ENCODE results near the gene TRMT44. TPM values are rescaled to one million over a fixed set of nuclear protein-coding genes. Genes with fewer than 3 reads are reported as not detected.

Gene TRMT44
- polyA plus RNA-seq, 1 donor (not counting 4 experiments of a cell fraction or from before 2014, with no cell fraction given), result 8.8 TPM

- no peaks in the 10 kb centered on the region for H3K79me2 ChIP-seq (ENCODE audit: control insufficient read depth, insufficient read depth, low read length)
- H3K9me3 ChIP-seq (ENCODE audit: control insufficient read depth, low read depth, low read length), result no peaks in the 10 kb centered on the region
- dilution Hi-C loops (cut with MboI; ENCODE audit: extremely low pct_ligation_motif_present, low sequenced_read_pairs), result no loop called here
- DNase-seq (ENCODE audit: low read depth, low spot score), result no peak
- TF ChIP-seq EZH2 (IDR thresholded peaks at IDR 0.05; ENCODE audit: low read length) (no peak), CTCF (optimal IDR thresholded peaks at IDR 0.05 in 1 of 3, IDR thresholded peaks at IDR 0.05 in 1 of 3, conservative IDR thresholded peaks at IDR 0.05 in 1 of 3; ENCODE audit: extremely low read depth in 1 of 3, insufficient read depth in 2 of 3, low read length in 3 of 3) (no peak)
- no peak overlapping the region for H3K4me3 ChIP-seq (ENCODE audit: control insufficient read depth in 2 of 3, extremely low read depth in 1 of 3, insufficient read depth in 2 of 3, low read depth in 1 of 3, low read length in 3 of 3)
- H3K36me3 ChIP-seq (ENCODE audit: control insufficient read depth in 2 of 2, extremely low read depth in 1 of 2, insufficient read depth in 2 of 2, low read length in 2 of 2), result no peaks in the 10 kb centered on the region
- H3K9me1 ChIP-seq (ENCODE audit: control insufficient read depth, extremely low read depth, insufficient read depth, low read length), result no peaks in the 10 kb centered on the region
- H3K27ac ChIP-seq (ENCODE audit: control insufficient read depth, insufficient read depth, low read length), result no peak overlapping the region
- no peak for FAIRE-seq
- H3K9ac ChIP-seq (ENCODE audit: control insufficient read depth, extremely low read depth, insufficient read depth, low read length), result no peak overlapping the region
- H3K27me3 ChIP-seq (ENCODE audit: control insufficient read depth, extremely low read depth, insufficient read depth, low read length), result no peaks in the 10 kb centered on the region
- H3K4me2 ChIP-seq (ENCODE audit: control insufficient read depth, extremely low read depth, insufficient read depth, low read depth, low read length), result no peak overlapping the region
- H2AFZ ChIP-seq (ENCODE audit: control insufficient read depth, low read length), result no peak overlapping the region
- H4K20me1 ChIP-seq (ENCODE audit: control insufficient read depth, extremely low read depth, insufficient read depth, low read length), result no peaks in the 10 kb centered on the region
- no peaks in the 10 kb centered on the region for H3K4me1 ChIP-seq (ENCODE audit: control insufficient read depth, extremely low read depth, insufficient read depth, low read length)
Observed at GRCh38 chr4:8516996-8517550, 76.5 kb downstream of the TRMT44 start.

- H3K4me1 ChIP-seq (ENCODE audit: control insufficient read depth, extremely low read depth, insufficient read depth, low read length), result no peaks in the 10 kb centered on the region
- no peaks in the 10 kb centered on the region for H4K20me1 ChIP-seq (ENCODE audit: control insufficient read depth, extremely low read depth, insufficient read depth, low read length)
- H3K9ac ChIP-seq (ENCODE audit: control insufficient read depth, extremely low read depth, insufficient read depth, low read length), result no peak overlapping the region
- DNase-seq (ENCODE audit: low read depth, low spot score) (no peak), FAIRE-seq (no peak)
- H3K4me3 ChIP-seq (ENCODE audit: control insufficient read depth in 2 of 3, extremely low read depth in 1 of 3, insufficient read depth in 2 of 3, low read depth in 1 of 3, low read length in 3 of 3), result no peak overlapping the region
- dilution Hi-C loops (cut with MboI; ENCODE audit: extremely low pct_ligation_motif_present, low sequenced_read_pairs), result no loop called here
- no peak overlapping the region for H2AFZ ChIP-seq (ENCODE audit: control insufficient read depth, low read length)
- no peaks in the 10 kb centered on the region for H3K79me2 ChIP-seq (ENCODE audit: control insufficient read depth, insufficient read depth, low read length)
- no peaks in the 10 kb centered on the region for H3K9me3 ChIP-seq (ENCODE audit: control insufficient read depth, low read depth, low read length)
- no peaks in the 10 kb centered on the region for H3K27me3 ChIP-seq (ENCODE audit: control insufficient read depth, extremely low read depth, insufficient read depth, low read length)
- H3K9me1 ChIP-seq (ENCODE audit: control insufficient read depth, extremely low read depth, insufficient read depth, low read length), result no peaks in the 10 kb centered on the region
- H3K4me2 ChIP-seq (ENCODE audit: control insufficient read depth, extremely low read depth, insufficient read depth, low read depth, low read length), result no peak overlapping the region
- TF ChIP-seq EZH2 (IDR thresholded peaks at IDR 0.05; ENCODE audit: low read length) (no peak), CTCF (optimal IDR thresholded peaks at IDR 0.05 in 1 of 3, IDR thresholded peaks at IDR 0.05 in 1 of 3, conservative IDR thresholded peaks at IDR 0.05 in 1 of 3; ENCODE audit: extremely low read depth in 1 of 3, insufficient read depth in 2 of 3, low read length in 3 of 3) (no peak)
- H3K36me3 ChIP-seq (ENCODE audit: control insufficient read depth in 2 of 2, extremely low read depth in 1 of 2, insufficient read depth in 2 of 2, low read length in 2 of 2), result no peaks in the 10 kb centered on the region
- no peak overlapping the region for H3K27ac ChIP-seq (ENCODE audit: control insufficient read depth, insufficient read depth, low read length)
Observed at GRCh38 chr4:8517946-8518345, 77.4 kb downstream of the TRMT44 start.
